Measurements from ENCODE around the gene ADCY7.

DNA sequence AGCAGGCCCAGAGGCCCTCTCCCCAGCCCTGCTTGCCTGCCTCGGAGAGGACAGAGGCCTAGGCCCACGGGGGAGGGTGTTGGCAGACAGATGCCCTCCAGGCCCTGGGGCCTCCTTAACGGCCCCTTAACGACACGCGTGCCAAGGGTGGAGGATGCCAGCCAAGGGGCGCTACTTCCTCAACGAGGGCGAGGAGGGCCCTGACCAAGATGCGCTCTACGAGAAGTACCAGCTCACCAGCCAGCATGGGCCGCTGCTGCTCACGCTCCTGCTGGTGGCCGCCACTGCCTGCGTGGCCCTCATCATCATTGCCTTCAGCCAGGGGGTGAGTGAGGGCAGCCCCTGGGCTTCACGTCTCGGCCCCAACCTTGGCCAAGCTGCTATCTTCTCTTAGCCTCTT lies 21.7 kb downstream of the ADCY7 start:
- TF ChIP-seq, protein P1, sequence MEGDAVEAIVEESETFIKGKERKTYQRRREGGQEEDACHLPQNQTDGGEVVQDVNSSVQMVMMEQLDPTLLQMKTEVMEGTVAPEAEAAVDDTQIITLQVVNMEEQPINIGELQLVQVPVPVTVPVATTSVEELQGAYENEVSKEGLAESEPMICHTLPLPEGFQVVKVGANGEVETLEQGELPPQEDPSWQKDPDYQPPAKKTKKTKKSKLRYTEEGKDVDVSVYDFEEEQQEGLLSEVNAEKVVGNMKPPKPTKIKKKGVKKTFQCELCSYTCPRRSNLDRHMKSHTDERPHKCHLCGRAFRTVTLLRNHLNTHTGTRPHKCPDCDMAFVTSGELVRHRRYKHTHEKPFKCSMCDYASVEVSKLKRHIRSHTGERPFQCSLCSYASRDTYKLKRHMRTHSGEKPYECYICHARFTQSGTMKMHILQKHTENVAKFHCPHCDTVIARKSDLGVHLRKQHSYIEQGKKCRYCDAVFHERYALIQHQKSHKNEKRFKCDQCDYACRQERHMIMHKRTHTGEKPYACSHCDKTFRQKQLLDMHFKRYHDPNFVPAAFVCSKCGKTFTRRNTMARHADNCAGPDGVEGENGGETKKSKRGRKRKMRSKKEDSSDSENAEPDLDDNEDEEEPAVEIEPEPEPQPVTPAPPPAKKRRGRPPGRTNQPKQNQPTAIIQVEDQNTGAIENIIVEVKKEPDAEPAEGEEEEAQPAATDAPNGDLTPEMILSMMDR (IDR thresholded peaks at IDR 0.05) = no peak
- TF ChIP-seq POLR2A (IDR thresholded peaks at IDR 0.05) (no peak), POLR2AphosphoS5 (IDR thresholded peaks at IDR 0.05) (no peak)
